Vagina (tissue), 2 donors: ENCODE results near the gene USP46.

Experiments
- POLR2A ChIP-seq, 2 donors: fragments of 450-650 bp; IDR thresholded peaks; one replicate each; pipeline ENCODE4 v1.6.1; 2017; ENCODE audit warnings: antibody characterized with exemption in 2 of 2, mild to moderate bottlenecking in 2 of 2, moderate library complexity in 2 of 2
- POLR2AphosphoS5 ChIP-seq, 2 donors: sonication (generic); formaldehyde crosslinking; IDR thresholded peaks; one replicate each; pipeline ENCODE4 v1.9.0; 2017; ENCODE audit warnings: antibody characterized with exemption in 2 of 2, mild to moderate bottlenecking in 2 of 2, low read depth in 1 of 2; ENCODE audit not compliant: insufficient read depth in 1 of 2
- TF ChIP-seq, protein P1 (sequence below), 3 experiments: fragments of 450-650 bp in 2 of 3; fragments of 200-600 bp in 1 of 3; sonication (generic) in 1 of 3; IDR thresholded peaks; one replicate each; pipeline ENCODE4 v1.5.1; 2017 to 2019; ENCODE audit warnings: antibody characterized with exemption in 3 of 3, mild to moderate bottlenecking in 2 of 3, moderate library complexity in 2 of 3

DNA sequence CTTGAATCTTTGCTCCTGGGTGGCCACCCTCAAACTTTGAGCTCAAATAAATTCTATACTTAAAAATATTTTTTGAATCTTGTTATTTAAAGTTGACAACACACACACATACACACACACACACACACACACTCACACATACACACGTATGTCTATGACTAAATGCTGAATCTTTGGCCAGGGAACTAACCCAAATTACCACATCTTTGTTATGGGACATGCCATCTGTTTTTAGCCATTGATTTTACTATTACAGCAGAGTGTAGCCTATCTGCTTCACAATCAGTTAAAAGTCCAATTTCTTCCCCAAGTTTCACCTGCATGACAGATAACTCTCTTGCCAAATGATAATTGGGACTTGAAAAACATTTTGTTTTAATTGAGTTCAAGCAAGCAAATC is 45.0 kb upstream of the USP46 start:
- TF ChIP-seq, protein P1, sequence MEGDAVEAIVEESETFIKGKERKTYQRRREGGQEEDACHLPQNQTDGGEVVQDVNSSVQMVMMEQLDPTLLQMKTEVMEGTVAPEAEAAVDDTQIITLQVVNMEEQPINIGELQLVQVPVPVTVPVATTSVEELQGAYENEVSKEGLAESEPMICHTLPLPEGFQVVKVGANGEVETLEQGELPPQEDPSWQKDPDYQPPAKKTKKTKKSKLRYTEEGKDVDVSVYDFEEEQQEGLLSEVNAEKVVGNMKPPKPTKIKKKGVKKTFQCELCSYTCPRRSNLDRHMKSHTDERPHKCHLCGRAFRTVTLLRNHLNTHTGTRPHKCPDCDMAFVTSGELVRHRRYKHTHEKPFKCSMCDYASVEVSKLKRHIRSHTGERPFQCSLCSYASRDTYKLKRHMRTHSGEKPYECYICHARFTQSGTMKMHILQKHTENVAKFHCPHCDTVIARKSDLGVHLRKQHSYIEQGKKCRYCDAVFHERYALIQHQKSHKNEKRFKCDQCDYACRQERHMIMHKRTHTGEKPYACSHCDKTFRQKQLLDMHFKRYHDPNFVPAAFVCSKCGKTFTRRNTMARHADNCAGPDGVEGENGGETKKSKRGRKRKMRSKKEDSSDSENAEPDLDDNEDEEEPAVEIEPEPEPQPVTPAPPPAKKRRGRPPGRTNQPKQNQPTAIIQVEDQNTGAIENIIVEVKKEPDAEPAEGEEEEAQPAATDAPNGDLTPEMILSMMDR (IDR thresholded peaks at IDR 0.05) = no peak
- TF ChIP-seq POLR2A (IDR thresholded peaks at IDR 0.05) (no peak), POLR2AphosphoS5 (IDR thresholded peaks at IDR 0.05; ENCODE audit: insufficient read depth in 1 of 2, low read depth in 1 of 2) (no peak)
